OCI-LY3 (cell line): ENCODE data around the gene SH3BP2.

Experiments
- H2AFZ ChIP-seq: fragments of 200-600, 300-600 bp; shearing (Covaris generic); 2 replicates; pipeline ENCODE4 v1.6.0; 2014; ENCODE audit warnings: antibody characterized with exemption, low read depth, low read length
- H3K27ac ChIP-seq: fragments of 200-600, 300-600 bp; sonication (generic); 2 replicates; pipeline ENCODE4 v1.5.1; 2014; ENCODE audit warnings: mild to moderate bottlenecking, low read length, moderate library complexity, mixed read lengths
- H3K27me3 ChIP-seq: fragments of 200-600, 300-600 bp; sonication (generic); 2 replicates; pipeline ENCODE4 v1.6.1; 2014; ENCODE audit warnings: low read depth, low read length, mixed read lengths
- H3K36me3 ChIP-seq: fragments of 200-600, 300-600 bp; sonication (generic); replicated peaks from 2 replicates; pipeline ENCODE3; 2014; ENCODE audit warnings: low read depth, low read length, mixed read lengths
- H3K4me1 ChIP-seq: fragments of 300-600, 200-600 bp; sonication (generic); 2 replicates; pipeline ENCODE4 v1.6.1; 2014; ENCODE audit warnings: low read length, mixed read lengths
- H3K4me2 ChIP-seq: fragments of 200-600, 300-600 bp; sonication (generic); 2 replicates; pipeline ENCODE4 v1.6.1; 2014; ENCODE audit warnings: low read length, mixed read lengths
- H3K4me3 ChIP-seq: fragments of 300-600, 200-600 bp; sonication (generic); 2 replicates; pipeline ENCODE4 v1.5.1; 2014; ENCODE audit warnings: antibody characterized with exemption, mild to moderate bottlenecking, low read length, moderate library complexity
- H3K79me2 ChIP-seq: fragments of 300-600, 200-600 bp; shearing (Covaris generic); 2 replicates; pipeline ENCODE4 v1.6.1; 2014; ENCODE audit warnings: mild to moderate bottlenecking, low read length, mixed read lengths
- H3K9ac ChIP-seq: fragments of 300-600, 200-600 bp; shearing (Covaris generic); 2 replicates; pipeline ENCODE4 v1.6.0; 2014; ENCODE audit warnings: mild to moderate bottlenecking, low read length, moderate library complexity
- H3K9me3 ChIP-seq: fragments of 200-600, 300-600 bp; shearing (Covaris generic); 2 replicates; pipeline ENCODE4 v1.6.1; 2014; ENCODE audit warnings: low read length, mixed read lengths; ENCODE audit not compliant: insufficient read depth
- H4K20me1 ChIP-seq: fragments of 200-600, 300-600 bp; sonication (generic); 2 replicates; pipeline ENCODE4 v1.6.1; 2016; ENCODE audit warnings: low read length, mixed read lengths; ENCODE audit not compliant: insufficient read depth
- EZH2phosphoT487 ChIP-seq: fragments of 200-600 bp; shearing (Covaris generic); IDR thresholded peaks from 2 replicates; pipeline ENCODE4 v1.6.1; 2018; ENCODE audit warnings: antibody characterized with exemption, mixed run types, low read depth
- TF ChIP-seq, protein P1 (sequence below): fragments of 200-600, 300-600 bp; sonication (generic); IDR thresholded peaks from 2 replicates; pipeline ENCODE4 v1.5.1; 2014; ENCODE audit warnings: antibody characterized with exemption, low read length, low read depth

Gene SH3BP2

DNA sequence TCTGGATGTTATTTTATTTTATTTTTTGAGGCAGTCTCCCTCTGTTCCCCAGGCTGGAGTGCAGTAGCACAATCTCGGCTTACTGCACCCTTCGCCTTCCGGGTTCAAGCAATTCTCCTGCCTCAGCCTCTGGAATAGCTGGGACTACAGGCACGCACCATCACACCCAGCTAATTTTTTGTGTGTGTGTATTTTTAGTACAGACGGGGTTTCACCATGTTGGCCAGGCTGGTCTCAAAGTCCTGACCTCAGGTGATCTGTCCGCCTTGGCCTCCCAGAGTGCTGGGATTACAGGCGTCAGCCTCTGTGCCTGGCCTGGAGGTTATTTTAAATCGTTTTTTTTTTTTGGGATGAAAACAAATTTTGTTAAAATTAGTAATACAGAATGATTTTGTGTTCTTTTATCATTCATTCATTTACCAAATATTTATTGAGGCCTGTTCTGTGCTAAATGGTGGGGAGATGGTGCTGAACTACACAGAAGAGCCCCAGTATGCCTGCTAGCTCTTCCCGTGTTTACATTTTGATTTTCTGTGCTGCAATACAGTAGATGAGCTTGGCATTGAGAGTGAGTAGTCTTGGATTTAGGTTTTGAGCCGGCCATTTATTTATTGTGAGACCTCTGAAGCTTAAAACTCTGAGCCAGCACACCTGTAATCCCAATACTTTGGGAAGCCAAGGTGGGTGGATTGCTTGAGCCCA is 73.4 kb downstream of the SH3BP2 start:
- H3K27ac ChIP-seq = no peak overlapping the region
- no peak overlapping the region for H3K4me3 ChIP-seq
- peaks cover 18% of the 10 kb centered on the region for H3K4me1 ChIP-seq
- H3K36me3 ChIP-seq = no peaks in the 10 kb centered on the region
- no peaks in the 10 kb centered on the region for H3K9me3 ChIP-seq
- TF ChIP-seq, protein P1, sequence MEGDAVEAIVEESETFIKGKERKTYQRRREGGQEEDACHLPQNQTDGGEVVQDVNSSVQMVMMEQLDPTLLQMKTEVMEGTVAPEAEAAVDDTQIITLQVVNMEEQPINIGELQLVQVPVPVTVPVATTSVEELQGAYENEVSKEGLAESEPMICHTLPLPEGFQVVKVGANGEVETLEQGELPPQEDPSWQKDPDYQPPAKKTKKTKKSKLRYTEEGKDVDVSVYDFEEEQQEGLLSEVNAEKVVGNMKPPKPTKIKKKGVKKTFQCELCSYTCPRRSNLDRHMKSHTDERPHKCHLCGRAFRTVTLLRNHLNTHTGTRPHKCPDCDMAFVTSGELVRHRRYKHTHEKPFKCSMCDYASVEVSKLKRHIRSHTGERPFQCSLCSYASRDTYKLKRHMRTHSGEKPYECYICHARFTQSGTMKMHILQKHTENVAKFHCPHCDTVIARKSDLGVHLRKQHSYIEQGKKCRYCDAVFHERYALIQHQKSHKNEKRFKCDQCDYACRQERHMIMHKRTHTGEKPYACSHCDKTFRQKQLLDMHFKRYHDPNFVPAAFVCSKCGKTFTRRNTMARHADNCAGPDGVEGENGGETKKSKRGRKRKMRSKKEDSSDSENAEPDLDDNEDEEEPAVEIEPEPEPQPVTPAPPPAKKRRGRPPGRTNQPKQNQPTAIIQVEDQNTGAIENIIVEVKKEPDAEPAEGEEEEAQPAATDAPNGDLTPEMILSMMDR = no peak
- no peak for TF ChIP-seq EZH2phosphoT487
- H3K9ac ChIP-seq = no peak overlapping the region
- H2AFZ ChIP-seq = no peak overlapping the region
- peaks cover 66% of the 10 kb centered on the region for H4K20me1 ChIP-seq
- H3K4me2 ChIP-seq = no peak overlapping the region
- H3K27me3 ChIP-seq = no peaks in the 10 kb centered on the region
- H3K79me2 ChIP-seq = peaks cover 78% of the 10 kb centered on the region

DNA sequence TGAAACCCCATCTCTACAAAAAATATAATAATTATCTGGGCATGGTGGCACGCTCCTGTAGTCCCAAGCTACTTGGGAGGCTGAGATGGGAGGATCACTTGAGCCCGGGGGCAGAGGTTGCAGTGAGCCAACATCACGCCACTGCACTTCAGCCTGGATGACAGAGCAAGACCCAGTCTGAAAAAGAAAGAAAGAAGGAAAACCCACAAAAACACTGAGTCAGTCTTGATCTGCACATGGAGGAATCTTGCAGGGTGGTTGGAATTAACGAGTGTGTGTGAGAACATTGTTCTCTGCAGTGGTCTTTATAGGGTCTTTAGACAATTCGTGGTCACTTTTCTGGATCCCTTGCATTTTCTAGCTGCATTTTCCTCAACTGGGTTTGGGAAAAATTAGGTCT is 74.0 kb downstream of the SH3BP2 start:
- TF ChIP-seq EZH2phosphoT487 = no peak
- TF ChIP-seq, protein P1 = no peak
- Histone ChIP-seq H3K4me3 (no peak overlapping the region), H3K4me1 (peaks cover 12% of the 10 kb centered on the region), H3K9me3 (no peaks in the 10 kb centered on the region), H4K20me1 (peaks cover 66% of the 10 kb centered on the region), H3K36me3 (no peaks in the 10 kb centered on the region), H3K27me3 (no peaks in the 10 kb centered on the region), H3K4me2 (no peak overlapping the region), H3K9ac (no peak overlapping the region), H3K27ac (no peak overlapping the region), H3K79me2 (peaks cover 76% of the 10 kb centered on the region), H2AFZ (no peak overlapping the region)

DNA sequence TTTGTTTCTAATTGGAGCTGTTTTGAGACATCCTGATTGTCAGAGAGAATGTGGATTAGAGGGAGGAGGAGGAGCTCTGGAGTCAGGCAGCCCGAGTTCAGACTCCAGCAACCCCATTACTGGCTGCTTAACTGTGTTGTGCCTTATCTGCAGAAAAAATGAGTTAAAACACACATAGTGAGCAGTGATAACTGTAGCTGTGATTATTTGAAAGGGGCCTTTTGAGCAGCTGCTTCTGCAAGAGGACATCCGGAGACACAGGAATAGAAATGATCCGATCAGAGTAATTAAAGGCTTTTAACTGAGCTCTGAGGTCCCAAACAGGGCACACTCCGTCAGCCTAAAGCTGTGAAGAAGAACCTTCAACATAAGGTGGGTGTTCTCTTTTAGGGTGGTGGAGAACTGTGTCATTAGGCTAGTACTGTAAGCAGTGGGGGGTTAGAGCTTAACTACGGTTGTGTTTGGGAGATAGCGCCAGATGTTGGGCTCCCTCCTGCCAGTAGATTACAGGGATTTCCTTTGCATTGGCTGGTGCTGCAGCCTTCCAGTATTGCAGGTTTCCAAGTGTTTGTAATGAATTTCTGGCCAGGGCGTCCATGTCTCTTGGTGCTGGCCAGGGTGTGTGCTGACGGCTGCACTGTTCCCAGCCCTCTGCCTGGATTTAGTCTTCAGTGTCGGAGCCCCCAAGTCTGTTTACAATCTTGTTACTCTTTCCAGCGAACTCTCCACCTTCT is 75.0 kb downstream of the SH3BP2 start:
- no peak overlapping the region for H3K9ac ChIP-seq
- H3K27ac ChIP-seq = no peak overlapping the region
- no peak overlapping the region for H2AFZ ChIP-seq
- TF ChIP-seq, protein P1 = no peak
- no peak for TF ChIP-seq EZH2phosphoT487
- peaks cover 69% of the 10 kb centered on the region for H3K79me2 ChIP-seq
- no peak overlapping the region for H3K4me2 ChIP-seq
- no peaks in the 10 kb centered on the region for H3K9me3 ChIP-seq
- peaks cover 2% of the 10 kb centered on the region; the same call in 1 of the 2 replicates for H3K4me1 ChIP-seq
- no peaks in the 10 kb centered on the region for H3K36me3 ChIP-seq
- peaks cover 57% of the 10 kb centered on the region for H4K20me1 ChIP-seq
- no peaks in the 10 kb centered on the region for H3K27me3 ChIP-seq
- no peak overlapping the region for H3K4me3 ChIP-seq

DNA sequence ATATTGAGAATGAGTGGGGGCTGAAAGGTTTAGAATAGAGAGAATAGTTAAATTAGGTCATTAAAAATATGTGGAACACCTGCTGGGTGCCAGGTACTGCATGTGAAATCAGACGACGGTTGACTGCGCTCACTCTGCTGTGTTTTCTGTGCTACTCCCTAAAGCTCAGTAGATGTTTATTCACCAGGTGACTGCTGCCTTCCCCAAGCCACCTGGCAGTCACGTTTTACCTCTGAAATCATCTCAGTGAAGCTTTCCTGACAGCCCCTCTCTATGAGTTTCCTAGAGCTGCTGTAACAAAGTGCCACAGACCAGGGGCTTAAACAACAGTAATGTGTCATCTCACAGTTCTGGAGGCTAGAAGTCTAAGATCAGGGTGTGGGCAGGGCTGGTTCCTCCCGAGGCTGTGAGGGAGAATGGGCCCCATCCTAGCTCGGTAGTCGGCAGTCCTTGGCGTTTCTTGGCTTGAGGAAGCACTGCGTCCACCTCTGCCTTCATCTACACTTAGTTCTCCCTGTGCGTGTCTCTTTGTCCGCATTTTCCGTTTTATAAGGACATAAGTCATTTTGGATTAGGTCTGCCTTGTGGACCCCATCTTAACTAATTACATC is 76.1 kb downstream of the SH3BP2 start:
- no peak overlapping the region for H3K9ac ChIP-seq
- no peaks in the 10 kb centered on the region for H3K36me3 ChIP-seq
- H2AFZ ChIP-seq = no peak overlapping the region
- H3K4me1 ChIP-seq = 0 out of 2 replicates have a peak, but pooled peaks cover 2% of the 10 kb centered on the region
- H3K27ac ChIP-seq = no peak overlapping the region
- no peak overlapping the region for H3K4me2 ChIP-seq
- peaks cover 69% of the 10 kb centered on the region for H3K79me2 ChIP-seq
- no peak for TF ChIP-seq EZH2phosphoT487
- TF ChIP-seq, protein P1 = no peak
- no peak overlapping the region for H3K4me3 ChIP-seq
- no peaks in the 10 kb centered on the region for H3K9me3 ChIP-seq
- peaks cover 57% of the 10 kb centered on the region for H4K20me1 ChIP-seq
- no peaks in the 10 kb centered on the region for H3K27me3 ChIP-seq
